Astrocyte of the cerebellum (primary cell): Measurements from ENCODE around the gene MYLK2.

ENCODE experiments used
- DNase-seq: peaks from one replicate; pipeline ENCODE4 v3.0.0-alpha.2; 2011; ENCODE audit warnings: low read depth
- H3K4me3 ChIP-seq: 2 replicates; pipeline ENCODE4 v1.5.1; 2011; ENCODE audit warnings: mild to moderate bottlenecking, low read depth, low read length, moderate library complexity
- in situ Hi-C: cut with HindIII; loops from 2 replicates; pipeline ENCODE4 v1.10.0; 2017; ENCODE audit warnings: low sequenced_read_pairs
- TF ChIP-seq, protein P1 (sequence below): IDR thresholded peaks from 2 replicates; pipeline ENCODE4 v1.5.1; 2012; ENCODE audit warnings: low read length, low read depth, moderate library complexity, mild to moderate bottlenecking; ENCODE audit errors: missing control alignments

Gene MYLK2

DNA sequence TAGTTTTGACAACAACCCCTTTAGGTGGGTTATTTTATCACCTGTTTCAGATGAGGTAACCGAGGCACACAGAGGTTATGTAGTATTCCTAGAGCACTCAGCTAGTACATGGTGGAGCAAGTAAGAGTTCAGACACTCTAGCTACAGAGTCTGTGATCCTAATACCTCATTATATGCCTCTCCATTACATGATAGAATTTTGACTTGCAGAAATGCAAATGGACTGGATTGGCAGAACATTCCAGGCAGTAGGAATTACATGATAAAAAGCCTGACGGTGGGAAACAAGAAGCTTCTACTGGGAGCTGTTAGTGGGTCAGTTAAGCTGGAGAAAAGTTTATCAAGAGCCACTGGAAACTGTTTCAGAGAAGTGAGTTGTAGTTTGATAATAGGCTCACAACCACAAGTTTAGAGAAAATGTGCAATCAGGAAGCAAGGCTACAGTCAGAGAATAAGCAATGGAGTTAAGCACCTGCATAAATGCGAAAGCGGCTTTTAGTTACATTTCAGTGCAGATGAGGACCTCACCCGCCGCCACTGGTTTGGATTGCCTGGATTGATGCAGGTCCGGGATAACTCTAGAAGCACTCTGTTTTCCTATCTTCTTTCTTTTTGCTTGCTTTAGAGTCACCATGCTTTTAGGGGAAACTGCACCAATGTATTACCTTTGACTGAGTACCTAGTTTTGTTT lies 34.7 kb upstream of the MYLK2 start:
- H3K4me3 ChIP-seq: no peak overlapping the region
- TF ChIP-seq, protein P1, sequence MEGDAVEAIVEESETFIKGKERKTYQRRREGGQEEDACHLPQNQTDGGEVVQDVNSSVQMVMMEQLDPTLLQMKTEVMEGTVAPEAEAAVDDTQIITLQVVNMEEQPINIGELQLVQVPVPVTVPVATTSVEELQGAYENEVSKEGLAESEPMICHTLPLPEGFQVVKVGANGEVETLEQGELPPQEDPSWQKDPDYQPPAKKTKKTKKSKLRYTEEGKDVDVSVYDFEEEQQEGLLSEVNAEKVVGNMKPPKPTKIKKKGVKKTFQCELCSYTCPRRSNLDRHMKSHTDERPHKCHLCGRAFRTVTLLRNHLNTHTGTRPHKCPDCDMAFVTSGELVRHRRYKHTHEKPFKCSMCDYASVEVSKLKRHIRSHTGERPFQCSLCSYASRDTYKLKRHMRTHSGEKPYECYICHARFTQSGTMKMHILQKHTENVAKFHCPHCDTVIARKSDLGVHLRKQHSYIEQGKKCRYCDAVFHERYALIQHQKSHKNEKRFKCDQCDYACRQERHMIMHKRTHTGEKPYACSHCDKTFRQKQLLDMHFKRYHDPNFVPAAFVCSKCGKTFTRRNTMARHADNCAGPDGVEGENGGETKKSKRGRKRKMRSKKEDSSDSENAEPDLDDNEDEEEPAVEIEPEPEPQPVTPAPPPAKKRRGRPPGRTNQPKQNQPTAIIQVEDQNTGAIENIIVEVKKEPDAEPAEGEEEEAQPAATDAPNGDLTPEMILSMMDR: no peak
- DNase-seq: no peak
- in situ Hi-C loops: no loop called here

DNA sequence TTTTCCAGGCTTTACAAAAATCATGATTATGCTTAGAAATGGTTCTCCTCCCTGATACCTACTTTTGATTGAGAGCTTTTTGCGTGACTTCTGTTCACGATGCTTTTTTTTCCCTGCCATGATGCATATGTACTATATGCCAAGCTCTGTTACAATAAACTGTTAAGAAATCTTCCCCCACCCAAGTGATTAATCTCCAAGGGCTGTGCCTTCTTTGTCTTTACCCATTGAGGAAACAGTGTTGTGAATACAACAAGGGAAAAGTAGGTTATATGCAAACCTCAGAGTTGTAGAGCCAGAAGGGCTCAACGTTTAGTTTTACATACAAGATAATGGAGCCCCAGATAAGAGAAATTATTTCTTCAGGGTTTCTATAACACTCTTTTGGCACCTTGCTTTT lies 34.1 kb upstream of the MYLK2 start:
- in situ Hi-C loops: no loop called here
- no peak overlapping the region for H3K4me3 ChIP-seq
- TF ChIP-seq, protein P1: no peak
- no peak for DNase-seq

DNA sequence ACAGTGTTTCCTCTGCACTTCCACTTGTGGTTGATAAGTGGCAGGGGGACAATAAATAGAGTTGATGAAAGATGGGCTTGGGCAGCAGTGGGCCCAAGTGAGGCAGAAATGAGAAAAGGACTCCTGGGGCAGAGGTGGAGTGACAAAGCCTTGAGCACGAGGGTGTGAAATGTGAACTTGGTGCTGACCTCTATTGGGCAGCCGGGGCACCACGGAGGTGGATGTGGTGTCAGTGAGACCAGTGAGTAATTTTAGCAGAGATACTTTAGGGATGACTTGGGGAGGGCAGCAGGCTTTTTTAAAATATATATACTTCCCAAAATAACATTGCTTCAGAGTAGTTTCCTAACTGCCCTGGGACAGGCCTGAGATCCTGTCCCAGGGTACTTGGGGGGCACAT lies 30.6 kb upstream of the MYLK2 start:
- DNase-seq: no peak
- in situ Hi-C loops: no loop called here
- TF ChIP-seq, protein P1: peak; percentile 5
- H3K4me3 ChIP-seq: no peak overlapping the region

DNA sequence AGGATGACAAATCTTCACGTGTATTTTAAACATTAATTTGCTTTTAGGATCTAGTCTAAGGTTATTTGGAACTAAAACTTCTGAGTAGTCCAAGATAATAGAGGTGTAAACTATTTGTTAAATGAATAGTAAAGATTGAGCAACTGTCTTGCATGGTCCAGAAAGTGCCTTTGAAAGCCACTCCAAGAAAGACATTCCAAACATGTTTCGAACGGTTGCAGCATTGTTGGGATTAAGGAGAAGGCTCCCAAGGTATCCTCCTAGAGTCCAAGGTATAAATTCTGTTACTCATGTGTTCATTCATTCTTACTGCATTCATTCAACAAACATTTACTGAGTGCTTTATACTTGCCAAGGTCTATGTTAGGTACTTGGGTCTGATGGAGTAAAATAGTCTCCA lies 28.8 kb upstream of the MYLK2 start:
- no peak overlapping the region for H3K4me3 ChIP-seq
- TF ChIP-seq, protein P1: no peak
- DNase-seq: no peak
- in situ Hi-C loops: no loop called here

- H3K4me3 ChIP-seq: no peak overlapping the region
- in situ Hi-C loops: no loop called here
- TF ChIP-seq, protein P1: no peak
- no peak for DNase-seq
Measured at GRCh38 chr20:31797364-31797763, 21.8 kb upstream of the MYLK2 start.

GRCh38 chr20:31801508-31801907 lies 17.6 kb upstream of the MYLK2 start:
- no peak for DNase-seq
- in situ Hi-C loops: no loop called here
- H3K4me3 ChIP-seq: no peak overlapping the region
- TF ChIP-seq, protein P1: no peak
